Hematopoietic multipotent progenitor cell treated with erythropoietin and hydrocortisone succinate and interleukin-3 and kit ligand, for 17 days (in vitro differentiated cells): ENCODE data around the gene ARGLU1.

Experiments
- DNase-seq: peaks from one replicate; pipeline ENCODE4 v3.0.0-alpha.2; 2015; ENCODE audit warnings: low spot score

ARGLU1 gene

DNA sequence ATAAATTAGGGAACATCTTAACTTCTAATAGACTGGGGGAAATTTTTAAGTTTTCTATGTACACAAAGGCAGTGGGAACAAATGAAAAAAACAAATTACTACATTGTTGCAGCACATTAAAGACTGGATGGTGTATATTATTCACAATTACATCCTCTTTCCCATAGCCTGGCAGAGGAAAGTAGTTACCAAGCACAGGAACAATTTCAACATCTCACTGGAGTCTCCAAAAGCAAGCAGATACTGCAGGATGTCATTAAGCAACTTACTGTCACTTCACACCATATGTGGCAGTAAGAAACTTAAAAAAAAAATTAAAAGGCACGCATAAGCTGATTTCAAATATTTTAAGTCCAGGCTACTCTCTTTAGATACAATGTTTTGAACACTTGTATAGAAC is 26.1 kb downstream of the ARGLU1 start:
- DNase-seq: no peak

GRCh38 chr13:106540613-106541012 is 27.3 kb downstream of the ARGLU1 start:
- no peak for DNase-seq

- no peak for DNase-seq
Observed at GRCh38 chr13:106537521-106537920, 30.4 kb downstream of the ARGLU1 start.

DNA sequence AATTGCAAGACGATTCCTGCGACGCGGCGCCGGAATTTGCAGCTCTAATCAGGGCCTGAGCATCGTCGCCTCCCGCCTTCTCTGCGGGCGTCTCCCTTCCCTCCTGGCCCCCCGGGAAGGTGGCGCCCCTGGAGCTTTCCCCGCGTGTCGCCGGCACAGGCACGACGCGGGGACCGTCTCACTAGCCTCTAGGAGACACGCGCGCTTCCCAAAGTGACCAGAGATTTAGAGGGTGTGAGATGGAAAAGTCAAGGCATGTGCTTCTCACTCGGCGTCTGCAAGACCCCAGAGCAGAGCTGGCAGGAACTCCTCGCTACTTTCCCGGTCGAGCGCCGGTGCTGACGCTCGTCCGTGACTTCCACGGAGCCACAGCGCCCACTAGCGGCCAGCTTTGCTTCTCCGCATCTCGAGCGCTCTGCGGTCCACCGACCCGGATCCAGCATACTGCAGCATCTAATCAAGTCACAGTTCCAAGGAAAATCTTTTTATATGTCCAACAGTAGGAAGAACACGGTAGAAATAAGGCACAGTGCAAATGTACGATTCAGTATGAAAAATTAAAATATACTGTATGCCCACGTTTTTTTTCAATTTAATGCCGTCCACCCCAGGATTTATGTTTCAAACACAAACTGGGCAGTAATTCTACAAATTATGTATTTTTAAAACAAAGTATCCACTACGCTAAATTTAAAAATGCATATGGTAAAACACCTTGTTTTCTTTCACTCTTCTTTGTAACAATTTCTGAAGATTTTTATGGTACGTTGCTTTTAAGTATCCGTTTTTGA is 31.5 kb downstream of the ARGLU1 start:
- peak; percentile 85 for DNase-seq

GRCh38 chr13:106535552-106536243 is 32.2 kb downstream of the ARGLU1 start, which contains the start of gene EFNB2:
TSS of gene EFNB2 (minus strand) at chr13:106535662. CDS start at chr13:106534964, 698 bp downstream.
- DNase-seq: peak; percentile 89

DNA sequence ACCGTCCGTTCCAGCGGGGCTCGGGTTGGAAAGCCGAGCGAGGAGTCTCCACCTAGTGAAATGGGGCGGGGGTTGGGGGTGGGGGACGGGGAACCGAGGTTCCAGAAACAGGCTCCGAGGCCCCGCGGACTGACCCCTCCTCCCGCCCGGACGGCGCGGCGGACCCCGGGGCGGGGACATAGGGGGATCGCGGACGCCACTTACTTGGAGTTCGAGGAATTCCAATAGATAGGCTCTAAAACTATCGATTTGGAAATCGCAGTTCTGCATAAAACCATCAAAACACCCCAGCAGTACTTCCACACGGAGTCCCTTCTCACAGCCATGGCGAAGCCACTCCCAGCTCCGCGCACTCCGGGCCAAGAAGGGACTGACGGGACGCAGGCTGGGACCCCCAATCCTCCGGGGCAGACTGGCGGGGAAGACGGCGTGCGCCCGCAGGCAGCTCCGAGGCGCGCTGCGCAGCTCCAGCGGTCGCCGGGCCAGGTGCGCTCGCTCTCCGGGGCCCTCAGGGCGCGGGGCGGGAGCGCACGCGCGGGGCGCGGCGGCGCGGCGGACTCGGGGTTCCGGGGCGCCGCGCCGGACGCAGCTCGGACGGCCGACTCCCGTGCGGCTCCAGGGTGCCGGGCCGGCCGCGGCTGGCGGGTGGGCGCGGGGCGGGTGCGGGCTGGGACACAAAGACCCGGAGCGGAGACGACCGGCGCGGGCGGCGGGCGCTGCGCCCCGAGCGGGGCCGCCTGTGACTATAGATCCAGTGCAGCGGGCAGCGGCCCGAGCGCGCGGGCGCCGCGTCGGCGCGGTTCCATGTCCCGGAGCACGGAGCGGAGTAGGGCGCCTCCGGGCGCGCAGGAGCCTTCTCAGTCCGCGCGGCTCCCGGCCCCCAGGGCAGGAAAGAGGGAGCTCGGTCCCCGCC is 33.0 kb downstream of the ARGLU1 start:
- no peak for DNase-seq

DNA sequence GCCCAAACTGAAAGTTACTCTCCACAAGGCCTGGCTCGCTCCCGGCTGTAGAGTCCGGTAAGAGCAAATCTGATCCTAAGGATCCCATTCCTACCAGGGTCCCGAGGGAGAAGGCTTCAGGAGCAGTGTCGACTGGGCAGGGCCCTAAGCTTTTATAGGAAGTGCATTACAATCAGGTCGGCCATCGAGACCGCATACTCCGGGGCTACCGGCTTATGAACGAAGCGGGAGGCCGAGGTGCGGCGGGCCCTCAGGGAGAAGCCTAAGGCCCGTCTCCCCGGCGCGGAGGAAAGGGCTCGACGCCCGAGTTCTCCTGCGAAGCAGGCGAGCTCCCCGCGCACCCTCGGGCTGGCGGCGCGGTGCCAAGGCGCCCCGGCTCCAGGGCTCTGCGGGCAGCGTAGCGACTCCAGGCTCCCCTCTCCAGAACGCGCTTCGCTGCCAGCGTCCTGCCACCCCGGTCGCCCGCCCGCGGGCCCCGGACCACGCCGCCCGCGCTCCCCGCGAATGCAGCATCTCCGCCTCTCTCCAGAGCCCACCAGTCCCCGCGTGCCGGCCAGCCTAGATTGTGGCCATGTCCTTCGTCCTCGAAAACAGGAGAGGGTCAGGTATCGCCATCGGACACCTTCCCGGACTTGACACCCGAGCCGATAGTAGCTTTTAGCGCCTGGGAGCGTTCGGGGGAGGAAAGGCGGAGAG is 33.8 kb downstream of the ARGLU1 start:
- no peak for DNase-seq

GRCh38 chr13:106533101-106533942 is 34.6 kb downstream of the ARGLU1 start:
- no peak for DNase-seq

GRCh38 chr13:106532111-106532929 is 35.6 kb downstream of the ARGLU1 start:
- no peak for DNase-seq

DNA sequence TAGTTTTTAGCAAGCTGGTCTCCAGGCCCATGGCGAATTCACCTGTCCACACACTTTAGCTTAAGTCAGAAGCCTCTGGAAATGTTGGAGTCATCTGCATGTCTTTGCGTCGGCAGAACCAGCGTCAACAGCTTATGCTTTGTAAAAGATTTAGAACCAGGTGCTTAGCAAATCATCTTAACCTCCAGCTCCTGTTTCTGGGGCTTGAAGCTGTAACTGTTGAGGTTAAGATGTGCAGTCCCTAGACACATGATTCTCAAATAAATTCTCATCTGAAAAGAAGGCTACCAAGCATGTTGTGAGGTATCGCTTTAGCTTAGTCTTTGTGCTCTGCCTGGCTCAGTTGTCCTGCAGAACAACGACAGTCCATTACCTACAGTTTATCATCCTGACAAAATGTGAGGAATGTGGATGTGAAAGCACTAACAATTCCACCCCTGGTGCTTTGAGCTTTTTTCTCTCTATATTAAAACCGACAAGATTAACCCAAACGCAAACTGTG is 36.9 kb downstream of the ARGLU1 start:
- no peak for DNase-seq

DNA sequence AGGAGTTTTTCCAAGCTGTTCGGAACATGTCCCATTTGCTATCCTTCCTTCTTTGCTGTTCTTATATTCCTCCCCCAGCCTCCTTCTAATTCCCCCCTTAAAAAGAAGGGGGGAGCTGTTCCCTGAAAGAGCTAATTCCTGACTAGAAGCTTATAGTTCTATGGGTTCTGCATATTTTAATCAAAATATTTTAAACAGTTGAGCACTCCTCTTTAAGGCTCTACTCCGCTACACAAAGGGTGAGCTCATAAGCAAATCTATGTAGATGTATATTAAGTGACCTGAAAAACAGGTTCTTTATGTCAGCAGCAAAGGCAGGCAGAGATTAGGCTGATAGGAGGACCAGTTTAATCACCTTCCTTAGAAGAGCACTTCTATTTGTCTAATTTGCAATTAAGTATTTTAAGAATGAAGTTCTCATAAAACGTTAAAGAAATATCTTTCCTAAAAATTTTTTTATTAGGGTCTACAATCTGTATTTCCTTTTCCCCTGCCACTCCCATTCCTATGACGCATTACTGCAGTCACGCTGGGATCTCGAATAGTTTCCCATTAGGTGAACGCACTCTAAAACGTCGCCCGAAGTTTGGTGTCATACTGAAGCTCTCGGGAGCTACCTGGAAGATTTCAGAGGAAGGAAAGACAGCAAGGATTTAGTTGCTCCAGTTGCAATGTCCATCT is 37.6 kb downstream of the ARGLU1 start:
- no peak for DNase-seq

DNA sequence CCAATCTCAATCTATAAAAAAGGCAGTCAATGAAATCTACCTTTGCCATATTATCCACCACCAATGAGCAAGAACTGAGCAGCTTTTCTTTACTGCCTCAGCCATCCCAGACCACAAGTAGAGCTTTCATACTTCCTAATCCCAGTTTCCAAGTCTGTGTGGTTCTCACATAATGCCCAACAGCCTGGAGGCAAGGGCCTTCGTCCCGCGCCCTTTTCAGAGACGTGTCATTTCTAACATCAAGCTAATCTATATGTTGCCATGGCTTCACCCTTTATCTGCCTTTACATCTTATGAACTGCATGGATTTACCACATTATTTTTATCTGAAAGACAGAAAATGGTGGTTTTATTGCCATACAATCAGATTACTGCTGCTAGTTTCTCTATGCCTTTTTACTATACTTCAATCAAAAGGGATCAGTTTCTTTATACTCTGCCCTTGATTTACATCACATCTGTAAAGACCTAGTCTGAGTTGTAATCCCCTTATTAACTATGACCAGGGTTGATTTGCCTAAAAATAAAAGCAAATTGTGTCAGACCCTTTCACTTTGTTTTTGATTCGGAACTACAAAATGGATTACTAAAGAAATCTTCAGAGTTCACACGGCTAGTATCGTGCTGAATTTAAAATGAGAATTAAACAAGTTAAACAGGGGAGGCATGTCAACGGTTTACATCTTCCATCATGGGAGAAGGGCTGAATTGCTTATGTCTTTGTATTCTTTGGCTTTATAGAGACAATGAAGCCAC is 38.3 kb downstream of the ARGLU1 start:
- DNase-seq: no peak

- no peak for DNase-seq
Observed at GRCh38 chr13:106528718-106529414, 39.1 kb downstream of the ARGLU1 start.

GRCh38 chr13:106527826-106528225 is 40.1 kb downstream of the ARGLU1 start:
- DNase-seq: no peak

DNA sequence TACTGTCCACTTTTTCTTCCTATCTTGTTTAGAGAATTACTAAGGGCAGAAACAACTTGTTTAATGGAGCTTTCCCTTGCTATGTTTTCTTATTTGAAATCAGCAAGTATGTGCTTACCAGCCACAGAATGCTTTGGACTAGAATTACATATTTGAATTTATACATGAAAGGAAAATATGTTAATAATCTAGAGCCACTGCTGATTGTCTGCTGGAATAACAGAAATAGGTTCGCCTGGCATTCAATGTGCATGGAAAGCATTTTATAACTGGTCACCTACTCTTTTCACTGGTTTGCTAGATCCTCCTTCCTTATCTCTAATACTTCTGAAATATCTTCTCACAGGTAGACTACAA is 40.5 kb downstream of the ARGLU1 start:
- DNase-seq: no peak

GRCh38 chr13:106526738-106527444 is 41.0 kb downstream of the ARGLU1 start:
- DNase-seq: no peak

- DNase-seq: no peak
Observed at GRCh38 chr13:106525865-106526264, 42.1 kb downstream of the ARGLU1 start.
